HCT116 (cell line): ENCODE data around the gene IL1R1. TPM values are rescaled to one million over a fixed set of nuclear protein-coding genes. Genes with fewer than 3 reads are reported as not detected.

Experiments
- ATAC-seq: fragments of 200-7000 bp; cut with Tn5 transposase; 2 replicates; pipeline ENCODE4 v1.9.1; 2020; ENCODE audit warnings: mild to moderate bottlenecking, moderate library complexity
- BruUV-seq: library from RNA; stranded (reverse); fragments of 400-500 nt; replicated peaks from 2 replicates; lab custom pipeline; 2021; lab: Mats Ljungman, UMichigan
- CTCF ChIA-PET: fragments of 300-600 bp; sonication (Branson Sonifier 250); formaldehyde crosslinking; loops from one replicate; lab custom pipeline; 2021; ENCODE audit warnings: antibody characterized with exemption; lab: Charles Lee
- POLR2A ChIA-PET: fragments of 300-600, 350-600 bp; sonication (Branson Sonifier 250); formaldehyde crosslinking; loops from one replicate; lab custom pipeline; 2021; ENCODE audit warnings: antibody characterized with exemption; lab: Charles Lee
- RAD21 ChIA-PET, 2 experiments: fragments of 300-600 bp; sonication (Branson Sonifier 250); formaldehyde crosslinking; loops; one replicate each; lab custom pipeline; 2023; ENCODE audit warnings: low total read pairs in 2 of 2; ENCODE audit not compliant: uncharacterized antibody in 2 of 2, unreplicated experiment in 2 of 2, low non-redundant PET in 1 of 2; lab: Charles Lee
- DNase-seq: peaks from one replicate; pipeline ENCODE4 v3.0.0-alpha.2; 2010; ENCODE audit warnings: low read depth, low spot score
- H2AFZ ChIP-seq: fragments of 200-600 bp; shearing (Covaris generic), sonication (generic); 2 replicates; pipeline ENCODE4 v1.6.1; 2017; ENCODE audit warnings: low read depth, mixed run types, mixed read lengths, antibody characterized with exemption, low read length; ENCODE audit not compliant: poor library complexity, severe bottlenecking
- H3K27ac ChIP-seq: 2 replicates; pipeline ENCODE4 v1.5.1; 2012; ENCODE audit warnings: low read depth, low read length
- H3K27me3 ChIP-seq: fragments of 200-600 bp; sonication (generic); 2 replicates; pipeline ENCODE4 v1.6.1; 2016; ENCODE audit warnings: mixed run types, low read length, mixed read lengths; ENCODE audit not compliant: insufficient read depth
- H3K36me3 ChIP-seq, 2 experiments: fragments of 200-500 bp in 1 of 2; fragments of 200-600 bp in 1 of 2; sonication (Bioruptor generic) in 1 of 2; sonication (generic) in 1 of 2; 2 replicates each; pipeline versions ENCODE4 v1.5.1 to v1.6.1; 2014 to 2016; ENCODE audit warnings: low read length in 2 of 2, inconsistent platforms in 1 of 2, mixed read lengths in 1 of 2, mixed run types in 1 of 2; ENCODE audit not compliant: insufficient read depth in 2 of 2, control insufficient read depth in 1 of 2
- H3K4me1 ChIP-seq, 2 experiments: fragments of 200-600 bp in 1 of 2; sonication (generic) in 1 of 2; 2 replicates each; pipeline versions ENCODE4 v1.5.1 to v1.6.1; 2012 to 2017; ENCODE audit warnings: low read length in 2 of 2, inconsistent platforms in 1 of 2, mild to moderate bottlenecking in 1 of 2, mixed read lengths in 1 of 2, mixed run types in 1 of 2, moderate library complexity in 1 of 2; ENCODE audit not compliant: insufficient read depth in 2 of 2, control insufficient read depth in 1 of 2
- H3K4me2 ChIP-seq: fragments of 200-600 bp; sonication (generic); 2 replicates; pipeline ENCODE4 v1.6.1; 2017; ENCODE audit warnings: mixed run types, low read length, mixed read lengths
- H3K4me3 ChIP-seq, 2 experiments: fragments of 200-600 bp in 1 of 2; sonication (generic) in 1 of 2; replicated peaks in 1 of 2; 2 replicates each; pipeline ENCODE4 v1.5.1; 2011 to 2016; ENCODE audit warnings: low read length in 2 of 2, control low read depth in 1 of 2, low read depth in 1 of 2, mild to moderate bottlenecking in 1 of 2, mixed read lengths in 1 of 2, mixed run types in 1 of 2
- H3K79me2 ChIP-seq: fragments of 200-600 bp; sonication (generic); 2 replicates; pipeline ENCODE4 v1.6.1; 2017; ENCODE audit warnings: mild to moderate bottlenecking, mixed run types, low read length, moderate library complexity, mixed read lengths; ENCODE audit not compliant: insufficient read depth
- H3K9ac ChIP-seq: fragments of 200-600 bp; sonication (generic); 2 replicates; pipeline ENCODE4 v1.6.1; 2016; ENCODE audit warnings: low read length, mixed read lengths
- H3K9me2 ChIP-seq: fragments of 200-600 bp; sonication (generic), shearing (Covaris generic); 2 replicates; pipeline ENCODE4 v1.6.1; 2017; ENCODE audit warnings: mixed run types, mild to moderate bottlenecking, moderate library complexity; ENCODE audit not compliant: insufficient read depth
- H3K9me3 ChIP-seq, 2 experiments: fragments of 200-500 bp in 1 of 2; fragments of 200-600 bp in 1 of 2; sonication (Bioruptor generic) in 1 of 2; sonication (generic) in 1 of 2; 2 replicates each; pipeline ENCODE4 v1.6.1; 2014 to 2017; ENCODE audit warnings: low read length in 2 of 2, mixed read lengths in 2 of 2, inconsistent platforms in 1 of 2, low read depth in 1 of 2, mild to moderate bottlenecking in 1 of 2, mixed run types in 1 of 2, moderate library complexity in 1 of 2; ENCODE audit not compliant: control insufficient read depth in 1 of 2, insufficient read depth in 1 of 2
- H4K20me1 ChIP-seq: fragments of 200-600 bp; sonication (generic), shearing (Covaris generic); 2 replicates; pipeline ENCODE4 v1.6.1; 2017; ENCODE audit warnings: mixed run types, mild to moderate bottlenecking, moderate library complexity; ENCODE audit not compliant: insufficient read depth
- ATF3 ChIP-seq: IDR thresholded peaks from 2 replicates; pipeline ENCODE4 v1.6.1; 2012
- CBX3 ChIP-seq: IDR thresholded peaks from 2 replicates; pipeline ENCODE4 v1.6.1; 2012; ENCODE audit warnings: low read depth
- CEBPB ChIP-seq: IDR thresholded peaks from 2 replicates; pipeline ENCODE4 v1.6.1; 2012; ENCODE audit warnings: low read depth
- CTCF ChIP-seq, 3 experiments: fragments of 200-600 bp in 1 of 3; sonication (generic) in 1 of 3; IDR thresholded peaks in 2 of 3; conservative IDR thresholded peaks in 1 of 3; 2 replicates each; pipeline ENCODE4 v1.5.1; 2012 to 2017; ENCODE audit warnings: low read depth in 2 of 3, low read length in 2 of 3, antibody characterized with exemption in 1 of 3, borderline replicate concordance in 1 of 3, control low read depth in 1 of 3, mild to moderate bottlenecking in 1 of 3, mixed read lengths in 1 of 3, mixed run types in 1 of 3, moderate library complexity in 1 of 3; ENCODE audit not compliant: insufficient read depth in 1 of 3
- EGR1 ChIP-seq: IDR thresholded peaks from 2 replicates; pipeline ENCODE4 v1.6.1; 2012; ENCODE audit warnings: low read depth
- ELF1 ChIP-seq: IDR thresholded peaks from 2 replicates; pipeline ENCODE4 v1.6.1; 2012; ENCODE audit warnings: low read depth, borderline replicate concordance
- EZH2 ChIP-seq: fragments of 200-600 bp; sonication (generic); IDR thresholded peaks from 2 replicates; pipeline ENCODE4 v1.6.1; 2017; ENCODE audit warnings: antibody characterized with exemption, mixed run types
- EZH2phosphoT487 ChIP-seq: fragments of 200-600 bp; IDR thresholded peaks from 2 replicates; pipeline ENCODE4 v1.6.1; 2018; ENCODE audit warnings: antibody characterized with exemption, borderline replicate concordance
- FOSL1 ChIP-seq: IDR thresholded peaks from 2 replicates; pipeline ENCODE4 v1.6.1; 2012; ENCODE audit warnings: low read depth
- MAX ChIP-seq: IDR thresholded peaks from 2 replicates; pipeline ENCODE4 v1.6.1; 2012
- POLR2A ChIP-seq: IDR thresholded peaks from 2 replicates; pipeline ENCODE4 v1.7.0; 2011; ENCODE audit warnings: borderline replicate concordance; ENCODE audit not compliant: insufficient read depth, insufficient read length; ENCODE audit errors: extremely low read depth
- SIN3A ChIP-seq: IDR thresholded peaks from 2 replicates; pipeline ENCODE4 v1.6.1; 2012; ENCODE audit warnings: low read depth
- SP1 ChIP-seq: IDR thresholded peaks from 2 replicates; pipeline ENCODE4 v1.6.1; 2012; ENCODE audit warnings: low read depth
- SRF ChIP-seq: IDR thresholded peaks from 2 replicates; pipeline ENCODE4 v1.6.1; 2012; ENCODE audit warnings: low read depth
- YY1 ChIP-seq: IDR thresholded peaks from 2 replicates; pipeline ENCODE4 v1.6.1; 2011; ENCODE audit warnings: low read length, low read depth, moderate library complexity, mild to moderate bottlenecking; ENCODE audit not compliant: insufficient replicate concordance; ENCODE audit errors: extremely low read depth
- ZBTB33 ChIP-seq: IDR thresholded peaks from 2 replicates; pipeline ENCODE4 v1.6.1; 2011; ENCODE audit warnings: mild to moderate bottlenecking, low read length, moderate library complexity; ENCODE audit not compliant: insufficient replicate concordance; ENCODE audit errors: extremely low read depth
- ZNF274 ChIP-seq: fragments of 200-500 bp; sonication (Bioruptor generic); IDR thresholded peaks from 2 replicates; pipeline ENCODE4 v1.6.1; 2014; ENCODE audit warnings: mild to moderate bottlenecking, low read depth, low read length, inconsistent platforms
- intact Hi-C: fragments of 100-400 bp; cut with micrococcal nuclease; formaldehyde crosslinking; loops from 2 replicates; pipeline ENCODE4 v1.10.0; 2022
- total RNA-seq: library from RNA; stranded (reverse); gene quantifications from one replicate; pipeline ENCODE4 v1.2.1, GENCODE V29; 2021; ENCODE audit not compliant: unreplicated experiment

Gene IL1R1
- total RNA-seq, 1 experiment from 2014 or later = 5.3 TPM

- 0 out of 4 replicates have a peak, but pooled peaks cover 0 to 7% of the 10 kb centered on the region in 2 experiments for H3K9me3 ChIP-seq
These were observed 2.6 kb downstream of the IL1R1 start for GRCh38 chr2:102145107-102145506.

More at GRCh38 chr2:102145107-102145506, 2.6 kb downstream of the IL1R1 start:
- H2AFZ ChIP-seq = no peak overlapping the region
- no peak for DNase-seq
- no peak overlapping the region for H3K9ac ChIP-seq
- no peak overlapping the region for H3K4me3 ChIP-seq
- no peaks in the 10 kb centered on the region for H3K9me2 ChIP-seq
- RAD21 ChIA-PET = no interaction called here
- no peaks in the 10 kb centered on the region for H4K20me1 ChIP-seq
- TF ChIP-seq CBX3 (no peak), ELF1 (no peak), SP1 (no peak), POLR2A (no peak), EZH2phosphoT487 (no peak), SRF (no peak), ZNF274 (no peak), ZBTB33 (no peak), EGR1 (no peak), MAX (no peak), EZH2 (no peak), FOSL1 (no peak), SIN3A (no peak), CTCF (IDR thresholded peaks at IDR 0.05 in 2 of 3, conservative IDR thresholded peaks at IDR 0.05 in 1 of 3; ENCODE audit: borderline replicate concordance in 1 of 3, insufficient read depth in 1 of 3, low read depth in 2 of 3, low read length in 2 of 3) (no peak), YY1 (no peak), ATF3 (no peak), CEBPB (no peak)
- no peaks in the 10 kb centered on the region for H3K27me3 ChIP-seq
- peaks cover 0 to 20% of the 10 kb centered on the region in 2 experiments; a peak in 2 of 4 replicates for H3K4me1 ChIP-seq
- no peak overlapping the region for H3K27ac ChIP-seq
- no peak for ATAC-seq
- no peak overlapping the region for H3K4me2 ChIP-seq
- intact Hi-C loops = no loop called here
- no TSS peak for BruUV-seq
- no peaks in the 10 kb centered on the region for H3K36me3 ChIP-seq
- H3K79me2 ChIP-seq = no peaks in the 10 kb centered on the region
- CTCF ChIA-PET = no interaction called here
- POLR2A ChIA-PET = no interaction called here
